Transverse colon (tissue), 4 donors: Measurements from ENCODE around the gene RPLP1.

Experiments
- CTCF ChIP-seq, 5 experiments: fragments of 200-600 bp in 3 of 5; fragments of 450-650 bp in 2 of 5; sonication (generic) in 3 of 5; IDR thresholded peaks; 1 replicate in 2 of 5; 2 replicates in 3 of 5; pipeline ENCODE4 v1.5.1; 2016 to 2017; ENCODE audit warnings: antibody characterized with exemption in 5 of 5, inconsistent platforms in 3 of 5, mild to moderate bottlenecking in 2 of 5, moderate library complexity in 1 of 5
- EP300 ChIP-seq: sonication (generic); formaldehyde crosslinking; IDR thresholded peaks from one replicate; pipeline ENCODE4 v1.6.1; 2017; ENCODE audit warnings: antibody characterized with exemption, low read depth
- POLR2A ChIP-seq: fragments of 450-650 bp; IDR thresholded peaks from one replicate; pipeline ENCODE4 v1.6.1; 2016; ENCODE audit warnings: antibody characterized with exemption, mild to moderate bottlenecking, moderate library complexity
- POLR2AphosphoS5 ChIP-seq, 3 donors: sonication (generic); formaldehyde crosslinking; IDR thresholded peaks; one replicate each; pipeline ENCODE4 v1.6.1; 2016; ENCODE audit warnings: antibody characterized with exemption in 3 of 3

DNA sequence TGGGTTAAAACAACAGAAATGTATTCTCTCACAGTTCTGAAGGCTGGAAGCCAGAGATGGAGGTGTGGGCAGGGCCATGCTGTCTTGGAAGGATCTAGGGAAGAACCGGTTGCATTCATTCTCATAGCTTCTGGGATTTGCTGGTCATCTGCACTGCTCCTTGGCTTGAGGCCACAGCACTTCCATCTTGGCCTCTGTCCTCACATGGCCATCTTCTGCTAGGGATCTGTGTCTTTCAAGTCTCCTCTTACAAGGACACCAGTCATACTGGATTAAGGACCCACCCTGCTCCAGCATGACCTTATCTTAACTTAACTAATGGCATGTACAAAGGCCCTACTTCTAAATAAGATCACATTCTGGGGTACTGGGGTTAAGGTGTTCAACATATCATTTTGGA is 47.7 kb downstream of the RPLP1 start:
- no peak for TF ChIP-seq CTCF (IDR thresholded peaks at IDR 0.05)
- no peak for TF ChIP-seq POLR2A
- no peak for TF ChIP-seq POLR2AphosphoS5 (IDR thresholded peaks at IDR 0.05)
- no peak for TF ChIP-seq EP300
